HG03108 (cell line): ENCODE results near the gene RASA2.
"Not testable (repeated sequence)": the region's sequence is repeated elsewhere in the genome, so short reads cannot be mapped to it uniquely, and the experiment has no call there.

Experiments
- ATAC-seq: cut with Tn5 transposase; IDR thresholded peaks from one replicate; pipeline ENCODE4 v1.9.1; 2021; ENCODE audit warnings: moderate library complexity; ENCODE audit not compliant: unreplicated experiment

Gene RASA2

GRCh38 chr3:141457624-141458236, 29.1 kb upstream of the RASA2 start:
- ATAC-seq = no peak

GRCh38 chr3:141459008-141459407, 27.8 kb upstream of the RASA2 start:
- no peak for ATAC-seq

DNA sequence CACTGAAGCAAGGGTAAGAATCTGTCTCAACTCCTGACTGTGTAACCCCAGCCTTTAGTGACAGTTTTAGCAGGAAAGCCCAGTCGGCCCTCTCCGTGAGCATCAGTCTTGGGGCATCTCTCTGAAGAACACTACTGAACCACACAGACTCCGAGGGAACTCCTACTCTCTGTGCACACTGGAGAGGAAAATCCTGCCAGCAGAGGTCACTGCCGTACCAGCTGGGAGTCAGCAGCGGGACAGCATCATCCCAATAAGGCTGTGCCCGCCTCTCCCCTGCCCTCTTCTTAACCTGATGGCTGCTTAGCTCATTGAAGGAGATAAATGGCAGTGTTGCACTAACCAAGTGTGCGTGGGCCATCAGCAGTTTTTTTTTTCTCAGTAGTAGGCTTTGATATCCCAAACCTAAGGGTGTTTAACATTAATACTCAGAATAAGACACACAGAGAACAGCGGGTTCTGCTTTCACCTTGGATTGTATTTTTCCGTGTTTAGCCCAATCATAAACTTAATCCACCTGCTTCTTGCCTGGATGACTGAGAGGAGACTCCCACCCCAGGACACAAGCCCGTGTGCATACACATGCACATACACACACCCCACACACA, 26.6 kb upstream of the RASA2 start:
- ATAC-seq = peak; percentile 78

DNA sequence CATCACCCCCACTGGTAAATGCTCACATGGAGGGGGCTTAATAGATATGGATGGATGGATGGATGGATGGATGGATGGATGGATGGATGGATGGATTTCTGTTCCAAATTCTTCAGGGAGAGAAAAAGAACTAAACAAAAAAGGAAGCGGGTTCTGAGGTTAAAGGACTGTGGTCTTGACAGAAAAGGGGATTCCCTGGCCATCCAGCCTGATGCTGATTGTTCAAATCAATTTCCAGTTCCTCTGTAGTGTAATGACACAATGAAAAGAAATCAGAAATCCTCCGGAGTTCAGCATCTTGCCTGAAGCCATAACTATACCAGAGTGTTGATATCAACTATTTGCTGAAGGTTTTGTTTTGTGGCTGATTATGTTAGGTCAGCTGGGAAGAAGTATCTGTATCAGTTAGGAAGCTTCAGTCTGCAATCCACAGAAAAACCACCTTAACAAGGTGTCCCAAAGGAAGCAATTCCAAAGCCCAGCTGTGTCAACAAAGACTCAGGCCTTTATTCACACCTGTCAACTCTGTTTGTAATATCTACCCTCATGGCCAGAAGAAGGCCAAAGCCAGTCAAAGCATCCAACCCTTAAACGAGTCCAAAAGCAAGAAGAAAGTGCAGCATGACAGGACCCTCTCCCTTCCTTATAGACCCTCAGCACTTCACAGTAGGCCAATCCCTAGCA, 24.5 kb upstream of the RASA2 start:
- ATAC-seq = no peak

- ATAC-seq = no peak
These were observed 21.6 kb upstream of the RASA2 start for GRCh38 chr3:141465221-141465620.

GRCh38 chr3:141466633-141467169, 20.1 kb upstream of the RASA2 start:
- no peak for ATAC-seq

DNA sequence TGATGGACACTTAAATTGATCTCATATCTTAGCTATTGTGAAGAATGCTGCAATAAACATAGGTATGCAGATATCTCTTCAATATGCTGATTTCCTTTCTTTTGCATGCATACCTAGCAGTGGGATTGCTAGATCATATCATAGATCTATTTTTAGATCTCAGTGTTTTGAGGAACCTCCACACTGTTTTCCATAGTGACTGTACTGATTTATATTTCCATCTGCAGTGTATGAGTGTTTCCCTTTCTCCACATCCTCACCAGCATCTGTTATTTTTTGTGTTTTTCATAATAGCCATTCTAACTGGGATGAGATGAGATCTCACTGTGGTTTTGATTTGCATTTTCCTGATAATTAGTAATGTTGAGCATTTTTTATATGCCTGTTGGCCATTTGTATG, 17.1 kb upstream of the RASA2 start:
- no peak for ATAC-seq

- no peak for ATAC-seq
These were observed 15.7 kb upstream of the RASA2 start for GRCh38 chr3:141471160-141471559.

GRCh38 chr3:141476033-141476432, 10.8 kb upstream of the RASA2 start:
- ATAC-seq = no peak

- ATAC-seq = no peak
These were observed 9.6 kb upstream of the RASA2 start for GRCh38 chr3:141477224-141477623.

DNA sequence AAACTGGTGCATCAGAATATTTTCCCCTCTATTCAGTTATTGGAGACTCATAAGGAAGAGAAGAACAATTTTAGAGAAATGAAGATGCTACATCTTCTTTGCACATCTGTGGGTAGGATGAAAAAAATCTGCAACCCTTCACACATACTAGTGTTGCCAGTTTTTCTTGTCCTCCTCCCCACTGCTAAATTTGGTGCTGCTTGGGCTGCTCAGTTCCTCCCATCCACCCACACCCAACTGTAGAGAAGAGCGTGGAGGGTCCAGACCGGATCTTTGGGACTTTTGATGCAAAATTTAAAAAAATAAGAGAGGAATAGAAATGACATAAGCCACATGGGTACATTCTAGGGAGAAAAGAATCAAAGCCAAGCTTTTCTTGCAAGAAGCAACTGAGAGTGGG, 8.7 kb upstream of the RASA2 start:
- no peak for ATAC-seq

DNA sequence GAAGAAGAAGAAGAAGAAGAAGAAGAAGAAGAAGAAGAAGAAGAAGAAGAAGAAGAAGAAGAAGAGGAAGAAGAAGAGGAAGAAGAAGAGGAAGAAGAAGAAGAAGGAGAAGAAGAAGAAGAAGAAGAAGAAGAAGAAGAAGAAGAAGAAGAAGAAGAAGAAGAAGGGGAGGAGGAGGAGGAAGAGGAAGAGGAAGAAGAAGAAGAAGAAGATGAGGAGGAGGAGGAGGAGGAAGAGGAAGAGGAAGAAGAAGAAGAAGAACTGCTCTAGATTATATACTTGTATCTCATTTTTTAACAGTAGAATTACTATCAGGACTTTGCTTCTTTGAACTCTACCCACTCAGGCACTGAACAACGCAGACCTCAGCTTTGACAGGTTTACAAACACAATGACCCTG, 8.0 kb upstream of the RASA2 start:
- ATAC-seq = not testable (repeated sequence)

DNA sequence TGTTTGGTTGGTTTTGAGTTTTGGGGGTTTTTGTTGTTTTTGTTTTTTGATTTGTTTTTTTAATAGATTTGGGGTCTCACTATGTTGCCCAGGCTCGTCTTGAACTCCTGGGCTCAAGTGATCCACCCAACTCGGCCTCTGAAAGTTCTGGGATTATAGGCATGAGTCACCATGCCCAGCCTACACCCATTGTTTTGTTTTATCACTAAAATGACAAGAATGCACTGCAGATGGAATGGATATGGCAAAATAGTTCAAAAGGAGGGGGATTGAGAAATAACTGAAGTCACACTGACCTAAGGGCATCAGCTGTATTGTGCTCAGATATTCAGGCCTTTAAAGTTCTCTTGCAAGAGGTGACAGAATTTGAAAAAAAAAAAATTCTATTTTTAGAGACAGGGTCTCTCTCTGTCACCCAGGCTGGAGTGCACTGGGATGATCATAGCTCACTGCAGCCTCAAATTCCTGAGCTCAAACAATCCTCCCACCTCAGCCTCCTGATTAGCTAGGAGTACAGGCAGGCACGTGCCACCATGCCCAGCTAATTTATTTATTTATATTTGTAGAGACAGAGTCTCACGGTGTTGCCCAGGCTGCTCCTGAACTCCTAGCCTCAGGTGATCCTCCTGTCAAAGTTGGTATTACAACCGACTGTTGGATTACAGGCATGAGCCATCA, 4.4 kb upstream of the RASA2 start:
- no peak for ATAC-seq

- ATAC-seq = no peak
These were observed 2.0 kb upstream of the RASA2 start for GRCh38 chr3:141484701-141485287.

GRCh38 chr3:141485641-141486495, 959 bp upstream of the RASA2 start:
- no peak for ATAC-seq

- ATAC-seq = no peak
These were observed 406 bp upstream of the RASA2 start for GRCh38 chr3:141486496-141486745.

- peak; percentile 76 for ATAC-seq
These were observed 860 bp downstream of the RASA2 start for GRCh38 chr3:141487521-141488252.

DNA sequence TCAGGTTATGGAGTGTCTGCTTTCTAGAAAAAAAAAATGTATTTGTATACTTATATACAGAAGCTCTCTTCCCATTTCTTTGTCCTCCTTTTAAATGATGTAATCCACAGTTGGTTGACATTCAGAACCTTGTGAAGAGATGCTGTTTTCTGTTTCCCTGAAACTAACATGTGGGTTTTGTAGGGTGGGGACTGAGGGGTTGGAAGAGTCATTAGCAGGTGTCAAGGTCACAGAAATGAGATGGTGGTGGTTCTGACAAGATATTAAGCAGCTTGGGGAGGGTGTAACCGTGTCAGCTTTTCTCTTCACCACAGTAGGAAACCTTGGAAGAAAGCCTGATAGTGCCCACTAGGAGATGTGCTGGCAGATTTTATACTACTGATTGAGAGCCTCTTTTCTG, 2.4 kb downstream of the RASA2 start:
- ATAC-seq = no peak

- ATAC-seq = no peak
These were observed 4.3 kb downstream of the RASA2 start for GRCh38 chr3:141491081-141491480.

GRCh38 chr3:141491929-141492328, 5.1 kb downstream of the RASA2 start:
- ATAC-seq = no peak
